ENCODE measurements around the gene CFI.

DNA sequence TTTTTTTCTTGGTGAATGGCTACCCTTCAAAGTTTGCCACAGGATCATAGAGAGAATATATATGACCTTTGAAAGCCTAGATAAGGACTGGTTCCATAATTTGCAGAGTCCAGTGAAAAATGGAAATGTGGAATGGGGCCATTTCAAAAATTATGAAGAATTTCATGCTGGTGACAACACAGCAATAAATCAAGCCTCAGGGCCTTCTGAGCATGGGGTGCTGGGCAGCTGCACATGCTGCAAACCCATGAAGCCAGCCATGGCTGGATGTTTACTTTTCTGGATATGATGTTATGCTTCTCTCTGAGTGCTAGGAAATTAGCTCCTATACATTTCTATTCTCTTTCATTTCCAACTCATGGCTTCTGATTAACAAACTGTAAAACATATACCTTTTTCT, 56.0 kb downstream of the CFI start:
- TF ChIP-seq, protein P1, sequence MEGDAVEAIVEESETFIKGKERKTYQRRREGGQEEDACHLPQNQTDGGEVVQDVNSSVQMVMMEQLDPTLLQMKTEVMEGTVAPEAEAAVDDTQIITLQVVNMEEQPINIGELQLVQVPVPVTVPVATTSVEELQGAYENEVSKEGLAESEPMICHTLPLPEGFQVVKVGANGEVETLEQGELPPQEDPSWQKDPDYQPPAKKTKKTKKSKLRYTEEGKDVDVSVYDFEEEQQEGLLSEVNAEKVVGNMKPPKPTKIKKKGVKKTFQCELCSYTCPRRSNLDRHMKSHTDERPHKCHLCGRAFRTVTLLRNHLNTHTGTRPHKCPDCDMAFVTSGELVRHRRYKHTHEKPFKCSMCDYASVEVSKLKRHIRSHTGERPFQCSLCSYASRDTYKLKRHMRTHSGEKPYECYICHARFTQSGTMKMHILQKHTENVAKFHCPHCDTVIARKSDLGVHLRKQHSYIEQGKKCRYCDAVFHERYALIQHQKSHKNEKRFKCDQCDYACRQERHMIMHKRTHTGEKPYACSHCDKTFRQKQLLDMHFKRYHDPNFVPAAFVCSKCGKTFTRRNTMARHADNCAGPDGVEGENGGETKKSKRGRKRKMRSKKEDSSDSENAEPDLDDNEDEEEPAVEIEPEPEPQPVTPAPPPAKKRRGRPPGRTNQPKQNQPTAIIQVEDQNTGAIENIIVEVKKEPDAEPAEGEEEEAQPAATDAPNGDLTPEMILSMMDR (IDR thresholded peaks at IDR 0.05): no peak
- TF ChIP-seq EZH2 (IDR thresholded peaks at IDR 0.05) (no peak), EZH2phosphoT487 (IDR thresholded peaks at IDR 0.05) (no peak)

All from neural progenitor cell (in vitro differentiated cells).